ENCODE data around the gene SPINK5.

The SPINK5 gene

DNA sequence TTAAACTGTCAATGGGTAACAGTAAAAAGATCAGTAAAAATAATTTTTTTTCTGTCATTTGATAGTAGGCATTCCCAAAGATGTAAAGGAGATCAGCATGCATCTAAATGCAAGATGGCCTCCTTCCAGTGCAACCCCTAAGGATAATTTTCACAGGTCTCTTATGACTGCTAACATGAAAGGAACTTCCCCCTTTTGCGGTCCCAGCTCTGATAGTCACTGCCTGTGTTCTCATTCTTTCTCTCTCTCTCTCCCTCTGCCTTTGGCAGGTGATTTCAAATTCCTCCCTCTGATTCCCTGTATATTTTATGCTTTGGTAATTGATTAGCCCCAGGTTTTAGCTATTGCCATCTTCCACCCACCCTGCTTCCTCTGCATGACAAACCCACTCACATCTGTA lies 113.4 kb downstream of the SPINK5 start:
- H3K9ac ChIP-seq (ENCODE audit: low read depth, low read length), result no peak overlapping the region
- H3K9me3 ChIP-seq (ENCODE audit: control insufficient read depth, insufficient read depth, low read length), result no peaks in the 10 kb centered on the region
- no peaks in the 10 kb centered on the region for H3K4me1 ChIP-seq (ENCODE audit: insufficient read depth, low read length)
- no peaks in the 10 kb centered on the region for H3K36me3 ChIP-seq (ENCODE audit: insufficient read depth, low read length)

GRCh38 chr5:148179234-148179824 lies 115.5 kb downstream of the SPINK5 start:
- Histone ChIP-seq H3K4me1 (ENCODE audit: insufficient read depth, low read length) (no peaks in the 10 kb centered on the region), H3K9me3 (ENCODE audit: control insufficient read depth, insufficient read depth, low read length) (no peaks in the 10 kb centered on the region), H3K36me3 (ENCODE audit: insufficient read depth, low read length) (no peaks in the 10 kb centered on the region), H3K9ac (ENCODE audit: low read depth, low read length) (no peak overlapping the region)

DNA sequence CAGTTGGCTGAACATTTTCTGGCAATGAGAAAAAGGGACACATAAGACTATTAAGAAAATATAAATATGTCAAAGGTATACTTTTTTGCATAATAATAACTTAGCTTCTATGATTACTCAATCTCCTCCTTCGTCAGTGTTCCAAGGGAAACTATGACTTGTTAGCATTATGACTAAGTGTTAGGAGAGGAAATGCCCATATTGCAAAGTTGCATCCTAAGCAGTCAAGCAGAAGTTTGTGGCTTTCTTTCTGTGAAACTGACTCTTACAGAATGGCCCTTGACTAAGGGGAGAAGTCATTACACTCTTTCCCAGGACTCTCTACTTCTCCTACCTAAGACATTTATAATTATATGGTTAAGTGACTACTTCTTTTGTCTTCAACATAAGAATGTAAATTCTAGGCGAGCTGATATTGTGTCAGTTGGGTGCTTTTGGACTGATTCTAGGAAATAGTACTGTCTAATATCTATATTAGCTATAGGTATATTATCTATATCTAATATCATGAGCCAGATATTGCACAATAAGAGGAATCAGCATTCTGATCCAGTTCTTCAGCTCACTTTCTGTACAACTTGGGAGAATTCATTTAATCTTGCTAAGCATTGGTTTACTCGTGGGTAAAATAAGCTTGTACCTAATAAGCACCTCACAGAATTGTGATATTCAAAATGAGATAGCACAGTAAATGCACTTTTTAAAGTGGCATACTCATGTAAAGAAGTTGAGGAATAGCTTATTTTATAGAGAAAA lies 122.6 kb downstream of the SPINK5 start:
- no peak overlapping the region for H3K9ac ChIP-seq (ENCODE audit: low read depth, low read length)
- H3K9me3 ChIP-seq (ENCODE audit: control insufficient read depth, insufficient read depth, low read length), result no peaks in the 10 kb centered on the region
- H3K36me3 ChIP-seq (ENCODE audit: insufficient read depth, low read length), result no peaks in the 10 kb centered on the region
- no peaks in the 10 kb centered on the region for H3K4me1 ChIP-seq (ENCODE audit: insufficient read depth, low read length)

All from ES-I3 (cell line).